ENCODE results near the gene PTPRT. TPM values are rescaled to one million over a fixed set of nuclear protein-coding genes. Genes with fewer than 3 reads are reported as not detected.

Gene PTPRT
- total and polyA plus RNA-seq, 4 donors = 0.03 to 0.19 (median 0.18) TPM; not detected in 1

- H3K36me3 ChIP-seq (ENCODE audit: control insufficient read depth in 1 of 2, insufficient read depth in 2 of 2, low read length in 1 of 2) = no peaks in the 10 kb centered on the region
- intact Hi-C loops (cut with DNase I) = no loop called here
Observed at GRCh38 chr20:42678895-42679294, 510.8 kb downstream of the PTPRT start.

GRCh38 chr20:42656130-42656529, 533.6 kb downstream of the PTPRT start:
- Histone ChIP-seq H3K36me3 (ENCODE audit: control insufficient read depth in 1 of 2, insufficient read depth in 2 of 2, low read length in 1 of 2) (no peaks in the 10 kb centered on the region), H3K4me1 (ENCODE audit: control insufficient read depth in 1 of 2, insufficient read depth in 2 of 2, low read length in 2 of 2) (no peaks in the 10 kb centered on the region), H3K27ac (ENCODE audit: low read depth in 1 of 2, low read length in 2 of 2) (no peak overlapping the region), H3K27me3 (ENCODE audit: control insufficient read depth in 1 of 2, insufficient read depth in 2 of 2, low read length in 1 of 2) (no peaks in the 10 kb centered on the region), H3K4me3 (ENCODE audit: low read length in 2 of 2) (no peak overlapping the region), H3K9me3 (ENCODE audit: control insufficient read depth, low read length) (peaks cover 1% of the 10 kb centered on the region)
- WGBS, 2 donors = 80 to 82% methylated on average over 2 of the region's 2 CpGs
- DNase-seq (no peak), ATAC-seq (ENCODE audit: low FRiP score) (no peak)
- intact Hi-C loops (cut with DNase I) = loop anchor here in 1 of 2 donors (10.0 kb wide), 1 partner anchor 61 kb away; no protein-coding TSS in a partner anchor

More at GRCh38 chr20:42678895-42679294, 510.8 kb downstream of the PTPRT start:
- Histone ChIP-seq H3K9me3 (ENCODE audit: control insufficient read depth, low read length) (no peaks in the 10 kb centered on the region), H3K27ac (ENCODE audit: low read depth in 1 of 2, low read length in 2 of 2) (no peak overlapping the region), H3K4me1 (ENCODE audit: control insufficient read depth in 1 of 2, insufficient read depth in 2 of 2, low read length in 2 of 2) (no peaks in the 10 kb centered on the region), H3K4me3 (ENCODE audit: low read length in 2 of 2) (no peak overlapping the region), H3K27me3 (ENCODE audit: control insufficient read depth in 1 of 2, insufficient read depth in 2 of 2, low read length in 1 of 2) (no peaks in the 10 kb centered on the region)
- DNase-seq (no peak), ATAC-seq (ENCODE audit: low FRiP score) (no peak)
- 45 to 46% methylated on average over 3 of the region's 3 CpGs for WGBS, 2 donors

GRCh38 chr20:42652266-42652665, 537.4 kb downstream of the PTPRT start:
- no peaks in the 10 kb centered on the region for H3K27me3 ChIP-seq (ENCODE audit: control insufficient read depth in 1 of 2, insufficient read depth in 2 of 2, low read length in 1 of 2)
- no peaks in the 10 kb centered on the region for H3K36me3 ChIP-seq (ENCODE audit: control insufficient read depth in 1 of 2, insufficient read depth in 2 of 2, low read length in 1 of 2)
- no peak overlapping the region for H3K4me3 ChIP-seq (ENCODE audit: low read length in 2 of 2)
- H3K9me3 ChIP-seq (ENCODE audit: control insufficient read depth, low read length) = peaks cover 1% of the 10 kb centered on the region
- no peaks in the 10 kb centered on the region for H3K4me1 ChIP-seq (ENCODE audit: control insufficient read depth in 1 of 2, insufficient read depth in 2 of 2, low read length in 2 of 2)
- H3K27ac ChIP-seq (ENCODE audit: low read depth in 1 of 2, low read length in 2 of 2) = no peak overlapping the region
- ATAC-seq (ENCODE audit: low FRiP score) (no peak), DNase-seq (no peak)
- intact Hi-C loops (cut with DNase I) = loop anchor here in 1 of 2 donors (10.0 kb wide), 1 partner anchor 57 kb away; no protein-coding TSS in a partner anchor
- 52 to 60% methylated on average over 2 of the region's 2 CpGs for WGBS, 2 donors

GRCh38 chr20:42650191-42650746, 539.4 kb downstream of the PTPRT start:
- no peaks in the 10 kb centered on the region for H3K36me3 ChIP-seq (ENCODE audit: control insufficient read depth in 1 of 2, insufficient read depth in 2 of 2, low read length in 1 of 2)
- H3K27me3 ChIP-seq (ENCODE audit: control insufficient read depth in 1 of 2, insufficient read depth in 2 of 2, low read length in 1 of 2) = no peaks in the 10 kb centered on the region
- ATAC-seq (ENCODE audit: low FRiP score) (no peak), DNase-seq (no peak)
- H3K4me1 ChIP-seq (ENCODE audit: control insufficient read depth in 1 of 2, insufficient read depth in 2 of 2, low read length in 2 of 2) = no peaks in the 10 kb centered on the region
- no peak overlapping the region for H3K4me3 ChIP-seq (ENCODE audit: low read length in 2 of 2)
- H3K9me3 ChIP-seq (ENCODE audit: control insufficient read depth, low read length) = peaks cover 1% of the 10 kb centered on the region
- H3K27ac ChIP-seq (ENCODE audit: low read depth in 1 of 2, low read length in 2 of 2) = no peak overlapping the region
- intact Hi-C loops (cut with DNase I) = loop anchor here in 1 of 2 donors (10.0 kb wide), 1 partner anchor 55 kb away; no protein-coding TSS in a partner anchor

GRCh38 chr20:42649748-42650147, 540.0 kb downstream of the PTPRT start:
- H3K36me3 ChIP-seq (ENCODE audit: control insufficient read depth in 1 of 2, insufficient read depth in 2 of 2, low read length in 1 of 2) = no peaks in the 10 kb centered on the region
- H3K27ac ChIP-seq (ENCODE audit: low read depth in 1 of 2, low read length in 2 of 2) = no peak overlapping the region
- H3K4me1 ChIP-seq (ENCODE audit: control insufficient read depth in 1 of 2, insufficient read depth in 2 of 2, low read length in 2 of 2) = no peaks in the 10 kb centered on the region
- no peaks in the 10 kb centered on the region for H3K27me3 ChIP-seq (ENCODE audit: control insufficient read depth in 1 of 2, insufficient read depth in 2 of 2, low read length in 1 of 2)
- intact Hi-C loops (cut with DNase I) = loop anchor here in 1 of 2 donors (10.0 kb wide), 1 partner anchor 55 kb away; no protein-coding TSS in a partner anchor
- H3K9me3 ChIP-seq (ENCODE audit: control insufficient read depth, low read length) = peaks cover 1% of the 10 kb centered on the region
- DNase-seq = no peak
- no peak for ATAC-seq (ENCODE audit: low FRiP score)
- H3K4me3 ChIP-seq (ENCODE audit: low read length in 2 of 2) = no peak overlapping the region

GRCh38 chr20:42646250-42646649, 543.5 kb downstream of the PTPRT start:
- peaks cover 2% of the 10 kb centered on the region for H3K9me3 ChIP-seq (ENCODE audit: control insufficient read depth, low read length)
- DNase-seq = no peak
- intact Hi-C loops (cut with DNase I) = no loop called here
- no peak for ATAC-seq (ENCODE audit: low FRiP score)
- H3K36me3 ChIP-seq (ENCODE audit: control insufficient read depth in 1 of 2, insufficient read depth in 2 of 2, low read length in 1 of 2) = no peaks in the 10 kb centered on the region
- 30 to 31% methylated on average over 3 of the region's 3 CpGs for WGBS, 2 donors
- H3K27me3 ChIP-seq (ENCODE audit: control insufficient read depth in 1 of 2, insufficient read depth in 2 of 2, low read length in 1 of 2) = peaks cover 0 to 5% of the 10 kb centered on the region in 2 donors
- H3K27ac ChIP-seq (ENCODE audit: low read depth in 1 of 2, low read length in 2 of 2) = no peak overlapping the region
- no peaks in the 10 kb centered on the region for H3K4me1 ChIP-seq (ENCODE audit: control insufficient read depth in 1 of 2, insufficient read depth in 2 of 2, low read length in 2 of 2)
- H3K4me3 ChIP-seq (ENCODE audit: low read length in 2 of 2) = no peak overlapping the region

- ATAC-seq (ENCODE audit: low FRiP score) = no peak
- Histone ChIP-seq H3K4me3 (ENCODE audit: low read length in 2 of 2) (no peak overlapping the region), H3K27ac (ENCODE audit: low read depth in 1 of 2, low read length in 2 of 2) (no peak overlapping the region), H3K9me3 (ENCODE audit: control insufficient read depth, low read length) (peaks cover 2% of the 10 kb centered on the region), H3K27me3 (ENCODE audit: control insufficient read depth in 1 of 2, insufficient read depth in 2 of 2, low read length in 1 of 2) (peaks cover 0 to 5% of the 10 kb centered on the region in 2 donors), H3K36me3 (ENCODE audit: control insufficient read depth in 1 of 2, insufficient read depth in 2 of 2, low read length in 1 of 2) (no peaks in the 10 kb centered on the region), H3K4me1 (ENCODE audit: control insufficient read depth in 1 of 2, insufficient read depth in 2 of 2, low read length in 2 of 2) (no peaks in the 10 kb centered on the region)
- intact Hi-C loops (cut with DNase I) = loop anchor here in 1 of 2 donors (1.0 kb wide), 1 partner anchor 14 kb away; no protein-coding TSS in a partner anchor
- no peak for DNase-seq
- 45 to 67% methylated on average over 1 of the region's 1 CpG for WGBS, 2 donors
Observed at GRCh38 chr20:42641886-42642285, 547.8 kb downstream of the PTPRT start.

- DNase-seq = no peak
- Histone ChIP-seq H3K36me3 (ENCODE audit: control insufficient read depth in 1 of 2, insufficient read depth in 2 of 2, low read length in 1 of 2) (no peaks in the 10 kb centered on the region), H3K4me1 (ENCODE audit: control insufficient read depth in 1 of 2, insufficient read depth in 2 of 2, low read length in 2 of 2) (no peaks in the 10 kb centered on the region), H3K4me3 (ENCODE audit: low read length in 2 of 2) (no peak overlapping the region), H3K27me3 (ENCODE audit: control insufficient read depth in 1 of 2, insufficient read depth in 2 of 2, low read length in 1 of 2) (peaks cover 0 to 5% of the 10 kb centered on the region in 2 donors), H3K27ac (ENCODE audit: low read depth in 1 of 2, low read length in 2 of 2) (no peak overlapping the region), H3K9me3 (ENCODE audit: control insufficient read depth, low read length) (peaks cover 2% of the 10 kb centered on the region)
- no peak for ATAC-seq (ENCODE audit: low FRiP score)
- intact Hi-C loops (cut with DNase I) = no loop called here
- WGBS, 2 donors = 69 to 72% methylated on average over 5 of the region's 5 CpGs
Observed at GRCh38 chr20:42639140-42639539, 550.6 kb downstream of the PTPRT start.

GRCh38 chr20:42635699-42636411, 553.9 kb downstream of the PTPRT start:
- intact Hi-C loops (cut with DNase I) = no loop called here
- Histone ChIP-seq H3K9me3 (ENCODE audit: control insufficient read depth, low read length) (no peaks in the 10 kb centered on the region), H3K4me3 (ENCODE audit: low read length in 2 of 2) (no peak overlapping the region), H3K27ac (ENCODE audit: low read depth in 1 of 2, low read length in 2 of 2) (no peak overlapping the region), H3K4me1 (ENCODE audit: control insufficient read depth in 1 of 2, insufficient read depth in 2 of 2, low read length in 2 of 2) (no peaks in the 10 kb centered on the region), H3K27me3 (ENCODE audit: control insufficient read depth in 1 of 2, insufficient read depth in 2 of 2, low read length in 1 of 2) (no peaks in the 10 kb centered on the region), H3K36me3 (ENCODE audit: control insufficient read depth in 1 of 2, insufficient read depth in 2 of 2, low read length in 1 of 2) (no peaks in the 10 kb centered on the region)
- no peak for DNase-seq
- WGBS, 2 donors = 75 to 77% methylated on average over 6 of the region's 6 CpGs
- ATAC-seq (ENCODE audit: low FRiP score) = no peak

All from aorta (tissue), 5 donors.